Astrocyte (in vitro differentiated cells and primary cell): Measurements from ENCODE around the gene PPP1R13B.

Experiments
- CTCF ChIP-seq: IDR thresholded peaks from 2 replicates; pipeline ENCODE4 v1.5.1; 2011; ENCODE audit warnings: low read depth, mild to moderate bottlenecking, inconsistent platforms, low read length, moderate library complexity; ENCODE audit not compliant: insufficient read depth
- EZH2 ChIP-seq: IDR thresholded peaks from 2 replicates; pipeline ENCODE4 v1.6.1; 2012; ENCODE audit warnings: mild to moderate bottlenecking, low read length, inconsistent platforms; ENCODE audit not compliant: insufficient read depth

GRCh38 chr14:103731916-103732867 is 115.2 kb downstream of the PPP1R13B start:
- TF ChIP-seq CTCF, result no peak
- no peak for TF ChIP-seq EZH2
